HG03097 (cell line): ENCODE measurements around the gene C3orf18.
"Not testable (repeated sequence)": the region's sequence is repeated elsewhere in the genome, so short reads cannot be mapped to it uniquely, and the experiment has no call there.

ENCODE experiments used
- ATAC-seq: cut with Tn5 transposase; IDR thresholded peaks from one replicate; pipeline ENCODE4 v1.9.1; 2021; ENCODE audit not compliant: unreplicated experiment, low FRiP score

The C3orf18 gene

DNA sequence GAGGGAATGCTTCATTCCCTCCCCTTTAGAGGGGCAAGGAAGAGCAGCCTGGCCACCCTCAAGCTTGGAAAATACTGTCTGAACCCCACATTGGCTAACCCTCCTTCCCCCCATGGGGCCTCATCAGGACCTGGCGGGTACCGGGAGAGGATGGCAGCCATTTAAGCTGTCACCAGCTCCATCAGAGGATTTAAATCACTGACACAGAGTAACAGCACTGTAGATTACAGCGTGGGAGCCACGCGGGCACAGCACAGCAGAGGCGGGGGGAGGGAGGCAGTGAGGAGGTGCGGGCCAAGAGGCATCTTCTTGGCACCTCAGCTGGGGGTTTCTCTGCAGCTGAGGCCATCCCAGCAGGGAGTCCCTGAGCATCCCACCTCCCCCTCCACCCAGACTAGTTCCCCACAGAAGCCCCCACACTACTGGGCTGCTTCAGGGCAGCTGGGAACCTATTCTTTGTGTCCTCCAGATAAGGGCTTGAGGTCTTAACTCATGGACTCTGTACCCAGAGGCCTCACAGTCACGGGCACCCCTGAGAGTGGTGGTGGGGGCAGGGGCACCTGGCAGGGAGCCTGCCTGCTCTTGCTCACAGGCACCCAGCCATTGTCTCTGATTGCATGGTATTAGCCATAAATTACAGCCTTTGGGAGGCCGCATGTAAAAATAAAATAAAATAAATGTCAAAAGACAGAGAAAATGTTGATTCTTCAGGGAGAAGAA, 42.2 kb downstream of the C3orf18 start:
- ATAC-seq = no peak

- ATAC-seq = no peak
Measured at GRCh38 chr3:50524746-50525145, 42.8 kb downstream of the C3orf18 start.

DNA sequence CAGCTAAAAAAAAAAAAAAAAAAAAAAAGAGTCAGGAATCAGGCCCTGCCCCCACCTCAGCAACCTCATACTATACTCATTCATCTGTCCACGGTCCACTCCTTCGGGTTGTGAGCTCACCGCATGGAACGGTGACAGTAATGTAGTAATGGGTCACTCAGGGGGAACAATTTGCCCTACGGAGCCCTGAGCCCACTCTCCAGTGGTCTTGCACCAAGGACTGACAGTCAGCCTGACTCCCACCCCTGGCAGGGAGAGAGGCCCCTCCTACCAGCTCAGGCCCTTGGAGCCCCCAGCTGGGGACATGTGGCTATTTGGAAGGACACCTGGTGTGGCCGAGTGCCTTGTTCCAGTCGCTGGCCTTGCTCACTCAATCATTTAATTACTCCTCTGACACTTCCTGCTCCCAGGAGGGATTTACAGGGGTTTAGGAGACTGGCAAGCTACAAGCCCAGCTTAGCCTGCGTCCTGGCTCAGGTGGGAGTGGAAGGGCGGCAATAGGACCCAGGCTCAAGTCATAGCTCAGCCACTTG, 44.2 kb downstream of the C3orf18 start:
- no peak for ATAC-seq

DNA sequence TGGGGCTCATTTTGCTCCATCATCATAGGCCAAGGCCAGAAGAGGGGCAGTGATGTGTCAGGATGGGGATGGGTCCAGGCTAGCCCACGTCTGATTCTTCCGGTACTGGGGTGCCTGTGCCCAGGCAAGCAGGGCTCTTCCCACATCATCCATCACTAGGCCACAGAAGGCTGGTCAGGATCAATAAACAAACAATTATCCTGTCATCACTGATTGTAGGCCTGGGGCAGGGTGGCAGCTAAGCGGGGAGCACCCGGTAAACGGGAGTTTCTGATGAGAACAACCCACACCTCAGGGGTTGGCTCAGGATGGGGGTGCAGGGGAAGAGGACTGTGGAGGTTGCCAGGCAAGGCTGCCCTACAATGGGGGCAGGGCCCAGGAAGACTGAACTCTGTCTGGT, 46.0 kb downstream of the C3orf18 start:
- no peak for ATAC-seq

GRCh38 chr3:50520849-50521248, 46.7 kb downstream of the C3orf18 start:
- no peak for ATAC-seq

- no peak for ATAC-seq
Measured at GRCh38 chr3:50519471-50520089, 48.0 kb downstream of the C3orf18 start.

- ATAC-seq = no peak
Measured at GRCh38 chr3:50518436-50518835, 49.1 kb downstream of the C3orf18 start.

DNA sequence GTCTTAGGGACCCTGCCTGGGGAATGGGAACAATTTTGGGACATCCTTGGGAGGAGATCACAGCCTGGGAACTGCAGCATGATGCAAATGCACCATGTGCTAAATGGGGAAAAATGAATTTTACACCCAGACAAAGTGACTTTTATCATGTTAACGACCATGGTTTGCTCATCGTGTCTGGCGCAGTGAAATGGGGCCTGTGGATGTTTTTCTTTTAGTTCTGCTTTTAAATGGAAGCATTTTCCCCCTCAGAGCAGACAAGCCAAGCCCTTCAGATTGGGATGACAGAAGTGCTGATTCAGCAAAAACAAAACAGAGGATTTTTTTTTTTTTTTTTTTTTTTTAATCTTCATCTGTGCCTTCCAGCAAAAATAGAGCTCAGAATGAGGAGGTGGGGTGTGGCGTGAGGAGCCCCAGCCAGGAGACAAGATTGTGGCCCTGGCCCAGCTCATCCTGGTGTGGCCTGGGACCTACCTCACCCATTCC, 49.8 kb downstream of the C3orf18 start:
- ATAC-seq = no peak

DNA sequence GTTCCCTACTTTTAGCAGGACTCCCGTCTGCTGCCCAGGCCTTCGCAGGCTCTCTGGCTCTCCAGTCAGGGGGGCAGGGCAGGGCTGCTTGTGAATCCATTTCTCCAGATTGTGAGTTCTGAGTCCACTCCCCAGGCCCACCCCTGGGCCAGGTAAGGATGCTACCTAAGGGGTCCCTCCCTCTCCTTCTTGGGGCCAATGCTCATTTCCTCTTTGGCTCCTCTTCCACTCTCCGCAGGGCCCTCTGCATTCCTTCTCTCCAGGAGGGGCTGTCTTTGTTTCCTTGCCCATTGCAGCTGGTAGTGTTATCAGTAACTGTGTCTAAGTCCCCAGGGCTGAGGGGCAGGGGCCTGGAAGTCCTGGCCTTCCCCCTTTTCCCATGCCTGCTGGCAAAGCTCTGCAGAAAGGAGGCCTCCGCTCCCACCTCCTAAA, 51.1 kb downstream of the C3orf18 start:
- no peak for ATAC-seq

DNA sequence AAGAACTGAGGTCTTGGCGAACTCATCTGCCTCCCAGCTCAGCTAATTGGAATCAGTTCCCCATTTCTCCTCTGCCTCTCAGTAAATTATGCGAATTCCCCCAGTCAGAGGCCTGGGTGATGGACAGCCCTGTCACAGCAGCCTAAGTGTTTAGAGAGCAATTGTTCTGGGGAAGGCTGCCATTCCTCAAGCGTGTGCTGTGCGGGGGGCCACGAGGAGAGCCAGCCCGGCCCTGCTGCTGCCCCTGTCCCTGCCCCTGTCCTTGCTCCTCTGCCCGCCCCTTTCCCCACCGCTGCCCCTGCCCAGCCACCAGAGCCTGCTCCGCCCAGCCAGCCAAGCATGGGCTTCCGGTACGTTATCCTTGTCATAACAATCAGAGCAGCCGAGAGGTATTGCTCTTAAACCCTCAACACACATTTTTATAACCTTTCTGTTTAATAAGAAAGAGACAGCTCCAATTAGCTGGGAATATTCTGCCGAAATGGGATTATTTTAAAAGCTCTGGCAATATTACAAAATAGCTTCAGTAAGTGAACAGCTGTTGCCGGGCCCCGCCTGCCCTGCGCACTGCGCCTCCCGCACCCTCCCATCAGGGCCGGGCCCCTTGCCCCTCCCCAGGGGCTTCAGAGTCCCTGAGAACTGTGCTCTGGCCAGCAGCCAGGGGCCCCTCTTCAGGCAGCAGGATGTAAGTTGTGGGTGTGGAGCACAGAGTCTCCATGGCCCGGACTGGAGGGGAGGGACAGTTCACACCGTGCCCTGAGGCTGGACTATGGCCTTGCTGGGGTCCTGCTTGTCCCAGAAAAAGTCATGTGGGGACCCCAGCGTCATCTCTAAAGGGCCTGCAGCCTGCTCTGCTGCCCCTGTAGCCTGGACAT, 51.7 kb downstream of the C3orf18 start:
- ATAC-seq = no peak

DNA sequence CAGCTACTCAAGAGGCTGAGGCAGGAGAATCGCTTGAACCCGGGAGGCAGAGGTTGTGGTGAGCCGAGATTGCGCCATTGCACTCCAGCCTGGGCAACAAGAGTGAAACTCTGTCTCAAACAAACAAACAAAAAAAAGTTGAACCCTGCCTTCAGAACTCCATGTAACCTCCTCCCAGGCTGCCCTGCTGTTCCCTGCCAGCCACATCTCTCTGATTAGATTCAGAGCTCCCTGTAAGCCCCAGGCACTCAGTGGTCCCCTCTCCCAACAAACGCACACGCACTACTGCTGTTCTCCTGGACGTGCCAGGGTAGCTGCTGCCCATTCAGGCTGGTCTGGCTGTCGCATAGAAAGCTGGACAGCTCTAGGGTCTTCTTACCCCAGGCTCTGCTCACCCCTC, 54.6 kb downstream of the C3orf18 start:
- ATAC-seq = not testable (repeated sequence)

- ATAC-seq = no peak
Measured at GRCh38 chr3:50512131-50512530, 55.4 kb downstream of the C3orf18 start.

GRCh38 chr3:50510325-50510724, 57.2 kb downstream of the C3orf18 start:
- no peak for ATAC-seq

DNA sequence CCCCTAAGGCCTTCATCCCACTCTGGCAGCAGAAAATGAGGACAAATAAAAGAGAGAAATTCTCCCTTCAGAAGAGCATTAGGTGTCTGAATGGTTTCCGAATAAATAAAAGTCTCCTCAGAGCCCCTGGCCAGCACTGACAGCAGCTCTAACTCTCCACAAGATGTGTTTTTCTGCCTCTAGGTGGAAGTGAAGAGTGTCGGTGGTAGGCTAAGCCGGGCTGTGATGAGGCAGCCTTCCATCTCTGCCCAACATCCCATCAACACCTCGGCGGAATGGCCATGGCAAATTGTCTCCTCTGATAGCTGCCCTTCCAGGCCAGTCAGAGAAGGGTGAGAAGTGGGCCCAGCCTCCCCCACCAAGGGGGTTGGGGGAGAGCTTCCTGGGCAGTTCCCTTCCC, 57.8 kb downstream of the C3orf18 start:
- ATAC-seq = no peak

- no peak for ATAC-seq
Measured at GRCh38 chr3:50508821-50509220, 58.7 kb downstream of the C3orf18 start.
